Liver (tissue), 9 donors: ENCODE data around the gene CR1L. TPM values are rescaled to one million over a fixed set of nuclear protein-coding genes. Genes with fewer than 3 reads are reported as not detected.

ENCODE experiments used
- DNase-seq: peaks from one replicate; pipeline ENCODE4 v3.0.0-alpha.2; 2017; ENCODE audit warnings: low spot score
- H3K27ac ChIP-seq, 2 donors: one replicate each; pipeline ENCODE4 v1.7.0; 2013; ENCODE audit warnings: inconsistent platforms in 2 of 2, low read length in 2 of 2, control low read depth in 1 of 2, low read depth in 1 of 2, mild to moderate bottlenecking in 1 of 2
- H3K27me3 ChIP-seq, 4 donors: one replicate each; pipeline versions ENCODE4 v1.6.1 to v1.7.0; 2013; ENCODE audit warnings: low read length in 3 of 4, inconsistent platforms in 1 of 4, mild to moderate bottlenecking in 1 of 4, moderate library complexity in 1 of 4; ENCODE audit not compliant: control insufficient read depth in 4 of 4, insufficient read depth in 4 of 4
- H3K36me3 ChIP-seq, 4 donors: one replicate each; pipeline versions ENCODE4 v1.6.1 to v1.7.0; 2013; ENCODE audit warnings: low read length in 3 of 4, mild to moderate bottlenecking in 3 of 4, low read depth in 1 of 4, moderate library complexity in 1 of 4; ENCODE audit not compliant: control insufficient read depth in 4 of 4, insufficient read depth in 3 of 4
- H3K4me1 ChIP-seq, 4 donors: one replicate each; pipeline versions ENCODE4 v1.6.1 to v1.7.0; 2013; ENCODE audit warnings: low read length in 3 of 4, mild to moderate bottlenecking in 3 of 4, moderate library complexity in 1 of 4; ENCODE audit not compliant: control insufficient read depth in 4 of 4, insufficient read depth in 4 of 4
- H3K4me3 ChIP-seq, 3 donors: one replicate each; pipeline versions ENCODE4 v1.6.1 to v1.7.0; 2013; ENCODE audit warnings: low read length in 3 of 3, control low read depth in 1 of 3, low read depth in 1 of 3, mild to moderate bottlenecking in 1 of 3
- H3K9ac ChIP-seq, 2 donors: one replicate each; pipeline ENCODE4 v1.7.0; 2013; ENCODE audit warnings: low read length in 2 of 2, mild to moderate bottlenecking in 2 of 2, moderate library complexity in 2 of 2, control low read depth in 1 of 2, low read depth in 1 of 2
- H3K9me3 ChIP-seq, 4 donors: one replicate each; pipeline versions ENCODE4 v1.6.1 to v1.7.0; 2013; ENCODE audit warnings: low read length in 3 of 4; ENCODE audit not compliant: control insufficient read depth in 4 of 4
- EGR1 ChIP-seq, 2 donors: IDR thresholded peaks; 2 replicates each; pipeline ENCODE4 v1.6.1; 2016 to 2018; ENCODE audit warnings: antibody characterized with exemption in 2 of 2, low read depth in 2 of 2
- FOXA1 ChIP-seq: IDR thresholded peaks from 2 replicates; pipeline ENCODE4 v1.6.1; 2016; ENCODE audit warnings: antibody characterized with exemption
- FOXA2 ChIP-seq: IDR thresholded peaks from 2 replicates; pipeline ENCODE4 v1.6.1; 2016; ENCODE audit warnings: antibody characterized with exemption
- GABPA ChIP-seq, 2 donors: IDR thresholded peaks in 1 of 2; conservative IDR thresholded peaks in 1 of 2; 2 replicates each; pipeline ENCODE4 v1.6.1; 2016; ENCODE audit warnings: antibody characterized with exemption in 2 of 2, mild to moderate bottlenecking in 1 of 2, moderate library complexity in 1 of 2
- HNF4A ChIP-seq, 2 donors: conservative IDR thresholded peaks; 2 replicates each; pipeline ENCODE4 v1.6.1; 2016; ENCODE audit warnings: antibody characterized with exemption in 2 of 2, mild to moderate bottlenecking in 2 of 2
- JUND ChIP-seq, 2 donors: IDR thresholded peaks; 2 replicates each; pipeline ENCODE4 v1.6.1; 2016; ENCODE audit warnings: antibody characterized with exemption in 2 of 2
- NR2F2 ChIP-seq: IDR thresholded peaks from 2 replicates; pipeline ENCODE4 v1.6.1; 2016; ENCODE audit warnings: antibody characterized with exemption
- RXRA ChIP-seq, 2 donors: IDR thresholded peaks; 2 replicates each; pipeline ENCODE4 v1.6.1; 2017 to 2018; ENCODE audit warnings: antibody characterized with exemption in 2 of 2, mild to moderate bottlenecking in 1 of 2
- SP1 ChIP-seq: IDR thresholded peaks from 2 replicates; pipeline ENCODE4 v1.6.1; 2018; ENCODE audit warnings: antibody characterized with exemption, mild to moderate bottlenecking
- TAF1 ChIP-seq: conservative IDR thresholded peaks from 2 replicates; pipeline ENCODE4 v1.6.1; 2016; ENCODE audit warnings: antibody characterized with exemption, mild to moderate bottlenecking
- YY1 ChIP-seq: IDR thresholded peaks from 2 replicates; pipeline ENCODE4 v1.6.1; 2016; ENCODE audit warnings: antibody characterized with exemption, mild to moderate bottlenecking
- WGBS: extraction: QIAGEN DNeasy Blood & Tissue Kit; methylation state at CpG from one replicate; pipeline ENCODE4 v1.1.7; 2013; 5-methylcytosine and 5-hydroxymethylcytosine counted together
- polyA plus RNA-seq, 2 donors: library from polyadenylated mRNA; stranded (reverse) in 1 of 2; unstranded in 1 of 2; fragments of 200-250 nt in 1 of 2; fragments of >200 nt in 1 of 2; fragmentation: Nextera tagmentation in 1 of 2; extraction: Ambion mirVana in 1 of 2; gene quantifications; one replicate each; pipeline versions ENCODE4 v1.2.1 to v1.2.3, GENCODE V29; 2013 to 2015
- total RNA-seq, 2 donors: library from RNA; depleted of rRNA; stranded (reverse); fragments of >200 nt; gene quantifications; one replicate each; pipeline ENCODE4 v1.2.3, GENCODE V29; 2014
- TF ChIP-seq, protein P1 (sequence below): IDR thresholded peaks from 2 replicates; pipeline ENCODE4 v1.6.1; 2016; ENCODE audit warnings: antibody characterized with exemption
- TF ChIP-seq, protein P2 (sequence below): IDR thresholded peaks from 2 replicates; pipeline ENCODE4 v1.6.1; 2016; ENCODE audit warnings: antibody characterized with exemption
- TF ChIP-seq, protein P3 (sequence below): IDR thresholded peaks from 2 replicates; pipeline ENCODE4 v1.6.1; 2016; ENCODE audit warnings: antibody characterized with exemption
- TF ChIP-seq, protein P4 (sequence below): fragments of 150-350 bp; IDR thresholded peaks from 2 replicates; pipeline ENCODE4 v1.5.1; 2017; ENCODE audit warnings: improper control_type of control experiment, low read depth, low read length; ENCODE audit not compliant: missing input control
- TF ChIP-seq, protein P5 (sequence below): IDR thresholded peaks from 2 replicates; pipeline ENCODE4 v1.6.1; 2016; ENCODE audit warnings: antibody characterized with exemption, mild to moderate bottlenecking
- donor health status: healthy.
- donor health status: healthy.
- donor health status: healthy.
- donor health status: healthy.
- donor health status: healthy.

The CR1L gene
- total and polyA plus RNA-seq, 4 donors = 0.18 to 30.9 (median 0.42) TPM

DNA sequence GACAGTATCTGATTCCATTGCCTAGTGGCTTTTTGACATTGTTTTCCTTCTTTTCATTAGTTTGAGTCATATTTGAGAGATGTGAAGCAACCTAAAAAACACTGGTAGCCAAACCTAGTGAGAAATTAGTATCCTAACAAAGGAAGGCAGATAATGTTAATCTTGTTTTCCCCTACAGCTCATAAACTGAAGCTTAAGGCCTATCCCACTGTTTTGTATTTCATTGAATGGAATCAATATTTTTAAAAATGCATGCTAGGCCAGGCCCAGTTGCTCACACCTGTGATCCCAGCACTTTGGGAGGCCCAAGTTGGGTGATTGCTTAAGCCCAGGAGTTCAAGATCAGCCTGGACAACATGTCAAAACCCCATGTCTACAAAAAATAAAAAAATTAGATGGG, 1.2 kb downstream of the CR1L start:
- H3K27ac ChIP-seq = no peak overlapping the region
- DNase-seq = no peak
- H3K4me1 ChIP-seq = peaks cover 2 to 14% (median 5%) of the 10 kb centered on the region in 4 donors
- no peaks in the 10 kb centered on the region for H3K36me3 ChIP-seq
- TF ChIP-seq, protein P1, sequence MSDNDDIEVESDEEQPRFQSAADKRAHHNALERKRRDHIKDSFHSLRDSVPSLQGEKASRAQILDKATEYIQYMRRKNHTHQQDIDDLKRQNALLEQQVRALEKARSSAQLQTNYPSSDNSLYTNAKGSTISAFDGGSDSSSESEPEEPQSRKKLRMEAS = no peak
- H3K27me3 ChIP-seq = no peaks in the 10 kb centered on the region
- H3K9ac ChIP-seq = no peak overlapping the region
- no peak overlapping the region for H3K4me3 ChIP-seq
- no peaks in the 10 kb centered on the region for H3K9me3 ChIP-seq

DNA sequence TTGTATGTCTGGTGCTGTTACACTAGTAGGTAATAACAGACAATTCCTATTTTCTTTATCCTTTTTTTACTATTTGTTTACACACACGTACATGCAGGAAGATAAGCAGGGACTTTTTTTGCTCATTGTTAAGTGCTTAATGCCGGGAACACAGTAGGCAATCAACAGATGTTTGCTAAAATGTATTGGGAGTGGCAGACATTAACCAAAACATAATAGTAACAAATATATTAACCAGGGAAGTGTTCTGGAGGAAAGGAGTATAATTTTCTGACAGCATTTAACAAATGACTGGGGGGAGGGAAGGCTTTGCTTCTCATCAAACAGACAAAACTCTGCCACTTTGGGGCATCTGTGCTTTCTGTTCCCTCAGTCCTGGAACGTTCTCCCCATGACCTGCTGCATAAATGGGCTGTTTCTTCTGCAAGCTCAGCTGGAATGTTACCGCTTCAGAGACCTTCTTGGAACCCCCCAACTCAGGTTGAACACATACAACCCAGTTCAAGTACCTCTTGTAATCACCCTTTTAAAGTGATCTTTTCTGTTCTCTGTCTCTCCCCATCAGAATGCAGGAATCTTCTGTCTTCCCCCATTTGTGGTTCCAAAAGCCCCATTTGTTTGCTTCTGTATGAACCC, 2.1 kb downstream of the CR1L start:
- Histone ChIP-seq H3K36me3 (no peaks in the 10 kb centered on the region), H3K9me3 (no peaks in the 10 kb centered on the region), H3K9ac (no peak overlapping the region), H3K4me3 (no peak overlapping the region), H3K27me3 (no peaks in the 10 kb centered on the region), H3K4me1 (peaks cover 2 to 14% (median 5%) of the 10 kb centered on the region in 4 donors), H3K27ac (no peak overlapping the region)
- 56% methylated on average over 4 of the region's 4 CpGs for WGBS
- DNase-seq = no peak
- TF ChIP-seq, protein P2, sequence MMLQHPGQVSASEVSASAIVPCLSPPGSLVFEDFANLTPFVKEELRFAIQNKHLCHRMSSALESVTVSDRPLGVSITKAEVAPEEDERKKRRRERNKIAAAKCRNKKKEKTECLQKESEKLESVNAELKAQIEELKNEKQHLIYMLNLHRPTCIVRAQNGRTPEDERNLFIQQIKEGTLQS = no peak
- TF ChIP-seq SP1 (no peak), YY1 (no peak), JUND (IDR thresholded peaks at IDR 0.05) (no peak), TAF1 (no peak), FOXA1 (no peak), FOXA2 (no peak), NR2F2 (no peak), HNF4A (conservative IDR thresholded peaks at IDR 0.05) (no peak), EGR1 (IDR thresholded peaks at IDR 0.05; ENCODE audit: low read depth in 2 of 2) (no peak), RXRA (IDR thresholded peaks at IDR 0.05) (no peak), GABPA (IDR thresholded peaks at IDR 0.05 in 1 of 2, conservative IDR thresholded peaks at IDR 0.05 in 1 of 2) (no peak)
- TF ChIP-seq, protein P3, sequence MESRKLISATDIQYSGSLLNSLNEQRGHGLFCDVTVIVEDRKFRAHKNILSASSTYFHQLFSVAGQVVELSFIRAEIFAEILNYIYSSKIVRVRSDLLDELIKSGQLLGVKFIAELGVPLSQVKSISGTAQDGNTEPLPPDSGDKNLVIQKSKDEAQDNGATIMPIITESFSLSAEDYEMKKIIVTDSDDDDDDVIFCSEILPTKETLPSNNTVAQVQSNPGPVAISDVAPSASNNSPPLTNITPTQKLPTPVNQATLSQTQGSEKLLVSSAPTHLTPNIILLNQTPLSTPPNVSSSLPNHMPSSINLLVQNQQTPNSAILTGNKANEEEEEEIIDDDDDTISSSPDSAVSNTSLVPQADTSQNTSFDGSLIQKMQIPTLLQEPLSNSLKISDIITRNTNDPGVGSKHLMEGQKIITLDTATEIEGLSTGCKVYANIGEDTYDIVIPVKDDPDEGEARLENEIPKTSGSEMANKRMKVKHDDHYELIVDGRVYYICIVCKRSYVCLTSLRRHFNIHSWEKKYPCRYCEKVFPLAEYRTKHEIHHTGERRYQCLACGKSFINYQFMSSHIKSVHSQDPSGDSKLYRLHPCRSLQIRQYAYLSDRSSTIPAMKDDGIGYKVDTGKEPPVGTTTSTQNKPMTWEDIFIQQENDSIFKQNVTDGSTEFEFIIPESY = no peak
- TF ChIP-seq, protein P1 = no peak
- TF ChIP-seq, protein P4, sequence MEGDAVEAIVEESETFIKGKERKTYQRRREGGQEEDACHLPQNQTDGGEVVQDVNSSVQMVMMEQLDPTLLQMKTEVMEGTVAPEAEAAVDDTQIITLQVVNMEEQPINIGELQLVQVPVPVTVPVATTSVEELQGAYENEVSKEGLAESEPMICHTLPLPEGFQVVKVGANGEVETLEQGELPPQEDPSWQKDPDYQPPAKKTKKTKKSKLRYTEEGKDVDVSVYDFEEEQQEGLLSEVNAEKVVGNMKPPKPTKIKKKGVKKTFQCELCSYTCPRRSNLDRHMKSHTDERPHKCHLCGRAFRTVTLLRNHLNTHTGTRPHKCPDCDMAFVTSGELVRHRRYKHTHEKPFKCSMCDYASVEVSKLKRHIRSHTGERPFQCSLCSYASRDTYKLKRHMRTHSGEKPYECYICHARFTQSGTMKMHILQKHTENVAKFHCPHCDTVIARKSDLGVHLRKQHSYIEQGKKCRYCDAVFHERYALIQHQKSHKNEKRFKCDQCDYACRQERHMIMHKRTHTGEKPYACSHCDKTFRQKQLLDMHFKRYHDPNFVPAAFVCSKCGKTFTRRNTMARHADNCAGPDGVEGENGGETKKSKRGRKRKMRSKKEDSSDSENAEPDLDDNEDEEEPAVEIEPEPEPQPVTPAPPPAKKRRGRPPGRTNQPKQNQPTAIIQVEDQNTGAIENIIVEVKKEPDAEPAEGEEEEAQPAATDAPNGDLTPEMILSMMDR = no peak
- TF ChIP-seq, protein P5, sequence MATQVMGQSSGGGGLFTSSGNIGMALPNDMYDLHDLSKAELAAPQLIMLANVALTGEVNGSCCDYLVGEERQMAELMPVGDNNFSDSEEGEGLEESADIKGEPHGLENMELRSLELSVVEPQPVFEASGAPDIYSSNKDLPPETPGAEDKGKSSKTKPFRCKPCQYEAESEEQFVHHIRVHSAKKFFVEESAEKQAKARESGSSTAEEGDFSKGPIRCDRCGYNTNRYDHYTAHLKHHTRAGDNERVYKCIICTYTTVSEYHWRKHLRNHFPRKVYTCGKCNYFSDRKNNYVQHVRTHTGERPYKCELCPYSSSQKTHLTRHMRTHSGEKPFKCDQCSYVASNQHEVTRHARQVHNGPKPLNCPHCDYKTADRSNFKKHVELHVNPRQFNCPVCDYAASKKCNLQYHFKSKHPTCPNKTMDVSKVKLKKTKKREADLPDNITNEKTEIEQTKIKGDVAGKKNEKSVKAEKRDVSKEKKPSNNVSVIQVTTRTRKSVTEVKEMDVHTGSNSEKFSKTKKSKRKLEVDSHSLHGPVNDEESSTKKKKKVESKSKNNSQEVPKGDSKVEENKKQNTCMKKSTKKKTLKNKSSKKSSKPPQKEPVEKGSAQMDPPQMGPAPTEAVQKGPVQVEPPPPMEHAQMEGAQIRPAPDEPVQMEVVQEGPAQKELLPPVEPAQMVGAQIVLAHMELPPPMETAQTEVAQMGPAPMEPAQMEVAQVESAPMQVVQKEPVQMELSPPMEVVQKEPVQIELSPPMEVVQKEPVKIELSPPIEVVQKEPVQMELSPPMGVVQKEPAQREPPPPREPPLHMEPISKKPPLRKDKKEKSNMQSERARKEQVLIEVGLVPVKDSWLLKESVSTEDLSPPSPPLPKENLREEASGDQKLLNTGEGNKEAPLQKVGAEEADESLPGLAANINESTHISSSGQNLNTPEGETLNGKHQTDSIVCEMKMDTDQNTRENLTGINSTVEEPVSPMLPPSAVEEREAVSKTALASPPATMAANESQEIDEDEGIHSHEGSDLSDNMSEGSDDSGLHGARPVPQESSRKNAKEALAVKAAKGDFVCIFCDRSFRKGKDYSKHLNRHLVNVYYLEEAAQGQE = no peak
